ENCODE results near the gene TSEN34.
"Not testable (repeated sequence)": the region's sequence is repeated elsewhere in the genome, so short reads cannot be mapped to it uniquely, and the experiment has no call there.

The TSEN34 gene

GRCh38 chr19:54162241-54162805, 28.8 kb upstream of the TSEN34 start:
- DNase-seq = peak; percentile 79 to 82

GRCh38 chr19:54162884-54163283, 28.2 kb upstream of the TSEN34 start:
- no peak for DNase-seq

GRCh38 chr19:54164369-54165068, 26.6 kb upstream of the TSEN34 start:
- no peak for DNase-seq

GRCh38 chr19:54165222-54165621, 25.9 kb upstream of the TSEN34 start:
- DNase-seq = no peak

GRCh38 chr19:54168174-54168917, 22.8 kb upstream of the TSEN34 start:
- peak; percentile 74 to 81 for DNase-seq

GRCh38 chr19:54169149-54169740, 21.9 kb upstream of the TSEN34 start:
- no peak for DNase-seq

GRCh38 chr19:54171736-54172431, 19.2 kb upstream of the TSEN34 start:
- not testable (repeated sequence) for DNase-seq

GRCh38 chr19:54172471-54173358, 18.4 kb upstream of the TSEN34 start, which contains the start of gene TMC4:
Gene TMC4 (minus strand): TSS chr19:54173160. CDS start chr19:54173117, 43 bp downstream.
- no peak for DNase-seq

GRCh38 chr19:54173359-54173699, 17.8 kb upstream of the TSEN34 start:
- DNase-seq = no peak

GRCh38 chr19:54173951-54174834, 16.9 kb upstream of the TSEN34 start:
- DNase-seq = no peak

- no peak for DNase-seq
Observed at GRCh38 chr19:54178581-54179261, 12.4 kb upstream of the TSEN34 start.

GRCh38 chr19:54179262-54179852, 11.8 kb upstream of the TSEN34 start:
- no peak for DNase-seq

- no peak for DNase-seq
Observed at GRCh38 chr19:54179921-54180461, 11.1 kb upstream of the TSEN34 start.

GRCh38 chr19:54180691-54181091, 10.4 kb upstream of the TSEN34 start:
- no peak for DNase-seq

GRCh38 chr19:54181894-54182293, 9.2 kb upstream of the TSEN34 start:
- DNase-seq = not testable (repeated sequence)

- no peak for DNase-seq
Observed at GRCh38 chr19:54183431-54183830, 7.7 kb upstream of the TSEN34 start.

GRCh38 chr19:54186351-54186750, 4.8 kb upstream of the TSEN34 start:
- no peak for DNase-seq

GRCh38 chr19:54186934-54187381, 4.2 kb upstream of the TSEN34 start:
- no peak for DNase-seq

- peak; percentile 26 to 33 for DNase-seq
Observed at GRCh38 chr19:54188215-54188871, 2.8 kb upstream of the TSEN34 start.
